GM12801 (cell line): ENCODE measurements around the gene ZNF606.

ENCODE experiments used
- TF ChIP-seq, protein P1 (sequence below): IDR thresholded peaks from one replicate; pipeline ENCODE4 v1.5.1; 2011; ENCODE audit warnings: control low read depth; ENCODE audit not compliant: insufficient read length; ENCODE audit errors: extremely low read depth

The ZNF606 gene

DNA sequence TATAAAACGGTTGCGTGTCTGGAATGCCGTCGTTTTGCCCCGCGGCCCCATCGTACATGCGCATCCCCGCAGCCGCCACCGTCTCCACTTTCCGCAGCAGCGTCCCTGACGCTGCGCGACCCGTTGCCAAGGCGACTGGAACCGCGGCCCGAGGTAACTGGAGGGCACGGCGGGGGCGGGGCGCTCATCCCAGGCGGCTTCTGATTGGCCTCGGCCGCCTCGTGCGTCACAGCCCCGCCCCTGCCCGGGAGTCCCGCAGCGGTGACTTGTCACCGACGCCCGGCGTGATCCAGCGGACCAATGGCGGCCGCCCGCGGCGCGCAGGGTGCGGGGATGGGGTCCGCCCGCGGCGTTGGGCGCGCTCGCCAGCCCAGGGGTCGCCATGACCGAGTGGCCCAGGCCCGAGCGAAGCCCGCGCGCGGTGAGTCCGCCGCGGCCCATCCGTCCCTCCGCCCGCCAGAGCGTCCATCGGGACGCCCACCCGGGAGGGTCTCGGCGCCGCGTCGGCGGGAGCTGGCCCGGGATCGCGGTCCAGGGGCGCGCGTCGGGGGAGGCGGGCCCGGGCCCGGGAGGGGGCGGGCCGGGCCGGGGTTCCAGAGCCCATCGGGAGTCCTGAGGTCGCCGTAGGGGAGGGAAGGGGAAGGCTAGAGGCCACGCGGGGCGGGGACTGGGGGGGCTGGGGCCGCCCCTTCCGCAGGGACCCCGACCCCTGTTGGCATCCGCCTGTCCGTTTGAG, 31.3 kb upstream of the ZNF606 start, which contains the start of gene ZSCAN1:
Gene ZSCAN1 (plus strand): TSS at position 285 of the 736 bp plus-strand sequence. CDS start 3,812 bp downstream, outside the sequence.
- TF ChIP-seq, protein P1, sequence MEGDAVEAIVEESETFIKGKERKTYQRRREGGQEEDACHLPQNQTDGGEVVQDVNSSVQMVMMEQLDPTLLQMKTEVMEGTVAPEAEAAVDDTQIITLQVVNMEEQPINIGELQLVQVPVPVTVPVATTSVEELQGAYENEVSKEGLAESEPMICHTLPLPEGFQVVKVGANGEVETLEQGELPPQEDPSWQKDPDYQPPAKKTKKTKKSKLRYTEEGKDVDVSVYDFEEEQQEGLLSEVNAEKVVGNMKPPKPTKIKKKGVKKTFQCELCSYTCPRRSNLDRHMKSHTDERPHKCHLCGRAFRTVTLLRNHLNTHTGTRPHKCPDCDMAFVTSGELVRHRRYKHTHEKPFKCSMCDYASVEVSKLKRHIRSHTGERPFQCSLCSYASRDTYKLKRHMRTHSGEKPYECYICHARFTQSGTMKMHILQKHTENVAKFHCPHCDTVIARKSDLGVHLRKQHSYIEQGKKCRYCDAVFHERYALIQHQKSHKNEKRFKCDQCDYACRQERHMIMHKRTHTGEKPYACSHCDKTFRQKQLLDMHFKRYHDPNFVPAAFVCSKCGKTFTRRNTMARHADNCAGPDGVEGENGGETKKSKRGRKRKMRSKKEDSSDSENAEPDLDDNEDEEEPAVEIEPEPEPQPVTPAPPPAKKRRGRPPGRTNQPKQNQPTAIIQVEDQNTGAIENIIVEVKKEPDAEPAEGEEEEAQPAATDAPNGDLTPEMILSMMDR, result no peak

DNA sequence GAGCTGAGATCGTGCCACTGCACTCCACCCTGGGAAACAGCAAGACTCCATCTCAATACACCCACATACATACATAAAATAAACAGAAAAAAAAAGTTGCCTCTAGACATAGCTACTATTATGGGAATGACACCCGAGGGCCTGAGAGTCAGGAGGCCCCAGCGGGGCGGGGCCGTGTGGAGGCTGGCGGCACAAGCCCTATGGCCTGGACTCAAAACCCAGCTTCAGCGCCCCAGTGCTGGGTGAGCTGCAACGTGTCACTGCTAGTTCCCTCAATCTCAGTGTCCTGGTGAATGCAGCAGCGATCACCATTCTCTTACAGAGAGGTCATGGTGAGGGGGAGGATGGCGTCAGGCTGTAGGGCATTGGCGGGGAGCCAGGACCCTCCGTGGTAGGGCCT, 22.0 kb upstream of the ZNF606 start:
- TF ChIP-seq, protein P1, result no peak

DNA sequence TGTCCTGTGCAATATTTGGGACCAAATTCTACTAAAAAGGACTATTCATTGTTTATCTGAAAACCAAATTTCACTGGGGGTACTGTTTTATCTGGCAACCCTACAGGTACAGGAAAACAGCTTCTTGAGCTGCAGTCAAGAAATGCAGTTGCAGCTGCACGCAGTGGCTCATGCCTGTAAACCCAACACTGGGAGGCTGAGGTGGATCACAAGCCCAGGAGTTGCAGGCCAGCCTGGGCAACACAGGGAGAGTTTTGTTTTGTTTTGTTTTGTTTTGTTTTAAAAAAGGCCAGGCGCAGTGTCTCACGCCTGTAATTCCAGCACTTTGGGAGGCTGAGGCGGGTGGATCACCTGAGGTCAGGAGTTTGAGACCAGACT, 19.7 kb upstream of the ZNF606 start:
- TF ChIP-seq, protein P1, result no peak

DNA sequence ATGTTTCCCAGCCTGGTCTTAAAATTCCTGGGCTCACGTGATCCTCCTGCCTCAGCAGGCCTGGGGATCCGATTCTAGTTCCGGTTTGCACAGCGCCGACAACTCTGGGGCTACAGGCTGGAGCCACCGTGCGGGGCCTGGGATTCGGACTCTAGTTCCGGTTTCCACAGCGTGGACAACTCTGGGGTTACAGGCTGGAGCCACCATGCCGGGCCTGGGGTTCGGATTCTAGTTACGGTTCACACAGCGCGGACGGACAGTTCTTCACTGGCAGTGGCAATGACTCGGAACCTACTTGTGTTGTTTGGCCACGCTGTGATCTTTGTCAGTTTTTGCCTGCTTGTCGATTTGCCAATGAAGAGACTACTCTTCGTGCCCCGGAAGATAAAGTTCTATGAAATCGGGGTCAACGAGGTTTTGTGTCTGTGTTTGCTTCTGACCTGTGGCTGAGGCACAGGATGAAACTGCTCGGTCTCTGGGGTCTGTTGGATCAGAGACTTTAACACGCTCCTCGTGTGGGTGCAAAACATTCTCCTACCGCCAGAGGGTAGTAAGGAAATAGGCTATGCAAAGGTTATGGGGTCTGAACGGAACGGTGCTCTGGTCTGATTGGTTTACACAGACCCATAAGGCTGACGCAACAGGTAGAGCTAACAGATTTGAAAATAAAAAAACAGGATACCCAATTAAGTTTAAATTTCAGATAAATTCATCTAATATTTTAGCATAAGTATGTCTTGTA, 19.1 kb upstream of the ZNF606 start:
- TF ChIP-seq, protein P1, result no peak

DNA sequence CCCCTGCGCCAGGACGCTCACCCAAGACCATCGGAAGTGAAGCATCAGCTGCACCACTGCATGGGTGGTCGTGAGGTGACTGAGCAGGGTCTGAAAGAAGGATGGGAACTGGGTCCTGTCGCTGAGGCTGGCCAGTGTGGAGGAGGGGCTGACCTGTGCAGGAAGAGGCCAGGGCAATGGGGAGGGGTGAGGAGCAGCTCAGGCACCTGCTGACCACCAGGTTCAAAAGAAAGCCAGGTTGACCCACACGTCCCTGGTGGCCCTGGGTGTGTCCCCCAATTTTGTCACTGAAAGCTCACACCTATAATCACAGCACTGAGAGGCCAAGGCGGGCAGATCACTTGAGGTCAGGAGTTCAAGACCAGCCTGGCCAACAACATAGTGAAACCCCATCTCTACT, 17.5 kb upstream of the ZNF606 start:
- TF ChIP-seq, protein P1, result no peak

DNA sequence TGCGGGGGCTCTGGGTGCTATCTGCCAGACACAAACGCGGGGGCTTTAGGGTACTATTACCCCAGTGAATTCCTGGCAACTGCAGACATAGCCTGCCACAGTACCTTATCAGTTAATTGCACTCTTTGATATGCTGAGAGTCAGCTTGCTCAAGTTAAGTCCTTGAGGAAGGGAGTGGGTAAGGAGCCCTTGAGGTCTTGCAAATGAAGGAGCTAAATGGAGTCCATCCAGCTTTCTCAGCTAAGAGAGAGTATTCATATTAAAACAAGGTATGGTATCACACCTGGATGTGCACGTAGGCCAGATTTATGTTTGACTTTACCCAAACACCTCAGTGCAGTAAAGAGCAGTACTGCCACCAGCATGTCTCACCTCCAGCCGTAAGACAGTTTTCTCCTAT, 11.5 kb upstream of the ZNF606 start:
- TF ChIP-seq, protein P1, result no peak

DNA sequence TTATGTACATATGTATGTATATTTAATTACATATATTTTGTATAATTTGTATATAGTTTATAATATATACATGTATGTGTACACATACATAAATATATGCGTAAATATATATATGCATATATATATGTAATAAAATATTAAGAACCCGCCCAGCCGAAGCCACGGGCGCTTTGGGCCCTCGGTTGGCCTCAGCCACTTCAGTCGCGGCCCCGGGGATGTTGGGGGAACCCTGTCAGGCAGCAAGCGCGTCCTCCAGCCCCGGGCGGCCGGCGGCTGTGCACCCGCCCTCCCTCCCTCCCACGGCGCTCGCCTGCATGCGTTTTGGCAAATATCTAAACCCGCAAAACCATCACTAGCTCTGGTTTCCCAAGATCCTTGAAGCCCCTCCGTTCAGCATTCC, 7.9 kb upstream of the ZNF606 start:
- TF ChIP-seq, protein P1, result no peak
